ENCODE results near the gene KIF21A.

DNA sequence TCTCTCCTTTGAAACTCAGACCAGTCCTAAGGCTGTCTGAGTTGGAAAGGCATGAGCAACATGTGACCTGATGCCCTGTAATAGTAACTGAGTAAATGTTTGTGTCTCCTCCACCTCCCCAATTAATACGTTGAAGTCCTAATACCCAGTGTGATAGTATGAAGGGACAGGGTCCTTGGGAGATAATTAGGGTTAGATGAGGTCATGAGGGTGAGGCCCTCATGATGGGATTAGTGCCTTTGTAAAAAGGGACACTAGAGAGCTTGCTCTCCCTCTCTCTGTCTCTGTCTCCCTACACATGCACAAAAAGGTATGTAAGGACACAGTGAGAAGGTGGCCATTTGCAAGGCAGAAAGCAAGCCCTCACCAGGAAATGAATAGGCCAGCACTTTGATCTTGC is 18.1 kb upstream of the KIF21A start:
- TF ChIP-seq, protein P1, sequence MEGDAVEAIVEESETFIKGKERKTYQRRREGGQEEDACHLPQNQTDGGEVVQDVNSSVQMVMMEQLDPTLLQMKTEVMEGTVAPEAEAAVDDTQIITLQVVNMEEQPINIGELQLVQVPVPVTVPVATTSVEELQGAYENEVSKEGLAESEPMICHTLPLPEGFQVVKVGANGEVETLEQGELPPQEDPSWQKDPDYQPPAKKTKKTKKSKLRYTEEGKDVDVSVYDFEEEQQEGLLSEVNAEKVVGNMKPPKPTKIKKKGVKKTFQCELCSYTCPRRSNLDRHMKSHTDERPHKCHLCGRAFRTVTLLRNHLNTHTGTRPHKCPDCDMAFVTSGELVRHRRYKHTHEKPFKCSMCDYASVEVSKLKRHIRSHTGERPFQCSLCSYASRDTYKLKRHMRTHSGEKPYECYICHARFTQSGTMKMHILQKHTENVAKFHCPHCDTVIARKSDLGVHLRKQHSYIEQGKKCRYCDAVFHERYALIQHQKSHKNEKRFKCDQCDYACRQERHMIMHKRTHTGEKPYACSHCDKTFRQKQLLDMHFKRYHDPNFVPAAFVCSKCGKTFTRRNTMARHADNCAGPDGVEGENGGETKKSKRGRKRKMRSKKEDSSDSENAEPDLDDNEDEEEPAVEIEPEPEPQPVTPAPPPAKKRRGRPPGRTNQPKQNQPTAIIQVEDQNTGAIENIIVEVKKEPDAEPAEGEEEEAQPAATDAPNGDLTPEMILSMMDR (IDR thresholded peaks at IDR 0.05) = no peak
- TF ChIP-seq POLR2A (IDR thresholded peaks at IDR 0.05) = no peak
